ENCODE data around the gene UNC119.
"Not testable (repeated sequence)": the region's sequence is repeated elsewhere in the genome, so short reads cannot be mapped to it uniquely, and the experiment has no call there.

Gene UNC119

GRCh38 chr17:28524476-28525424, 27.7 kb downstream of the UNC119 start:
- Mint-ChIP-seq H3K9me3 (no peaks in the 10 kb centered on the region), H3K4me3 (no peak overlapping the region), H3K4me1 (peaks cover 92% of the 10 kb centered on the region), H3K27ac (peak overlapping the region; percentile 92), H3K27me3 (ENCODE audit: low read depth, poor library complexity) (peaks cover 11% of the 10 kb centered on the region), H3K36me3 (ENCODE audit: low read depth) (no peaks in the 10 kb centered on the region)
- no peak for DNase-seq
- no peak for TF ChIP-seq CTCF (IDR thresholded peaks at IDR 0.05)

- Mint-ChIP-seq H3K27me3 (ENCODE audit: low read depth, poor library complexity) (peaks cover 7% of the 10 kb centered on the region), H3K9me3 (no peaks in the 10 kb centered on the region), H3K27ac (peak overlapping the region; percentile 92), H3K4me3 (peak overlapping the region; percentile 54), H3K36me3 (ENCODE audit: low read depth) (no peaks in the 10 kb centered on the region), H3K4me1 (peaks cover 94% of the 10 kb centered on the region)
- no peak for TF ChIP-seq CTCF (IDR thresholded peaks at IDR 0.05)
- DNase-seq: no peak
Observed at GRCh38 chr17:28523876-28524275, 28.5 kb downstream of the UNC119 start.

GRCh38 chr17:28523186-28523585, 29.2 kb downstream of the UNC119 start:
- H3K9me3 Mint-ChIP-seq: no peaks in the 10 kb centered on the region
- H3K4me3 Mint-ChIP-seq: no peak overlapping the region
- DNase-seq: no peak
- no peak for TF ChIP-seq CTCF (IDR thresholded peaks at IDR 0.05)
- no peaks in the 10 kb centered on the region for H3K36me3 Mint-ChIP-seq (ENCODE audit: low read depth)
- H3K4me1 Mint-ChIP-seq: peaks cover 94% of the 10 kb centered on the region
- peaks cover 7% of the 10 kb centered on the region for H3K27me3 Mint-ChIP-seq (ENCODE audit: low read depth, poor library complexity)
- H3K27ac Mint-ChIP-seq: no peak overlapping the region

- Mint-ChIP-seq H3K4me1 (peaks cover 86% of the 10 kb centered on the region), H3K27me3 (ENCODE audit: low read depth, poor library complexity) (peaks cover 10% of the 10 kb centered on the region)
- H3K9me3 Mint-ChIP-seq; H3K27ac Mint-ChIP-seq; DNase-seq; H3K36me3 Mint-ChIP-seq (ENCODE audit: low read depth); H3K4me3 Mint-ChIP-seq: not testable (repeated sequence)
Observed at GRCh38 chr17:28522281-28522680, 30.1 kb downstream of the UNC119 start.

- DNase-seq: peak; percentile 88
- Mint-ChIP-seq H3K27me3 (ENCODE audit: low read depth, poor library complexity) (peaks cover 14% of the 10 kb centered on the region), H3K9me3 (peaks cover 4% of the 10 kb centered on the region), H3K4me1 (peaks cover 78% of the 10 kb centered on the region), H3K4me3 (no peak overlapping the region), H3K36me3 (ENCODE audit: low read depth) (no peaks in the 10 kb centered on the region), H3K27ac (no peak overlapping the region)
- no peak for TF ChIP-seq CTCF (IDR thresholded peaks at IDR 0.05)
Observed at GRCh38 chr17:28521311-28522085, 30.9 kb downstream of the UNC119 start.

- Mint-ChIP-seq H3K27me3 (ENCODE audit: low read depth, poor library complexity) (peaks cover 18% of the 10 kb centered on the region), H3K4me3 (no peak overlapping the region), H3K36me3 (ENCODE audit: low read depth) (no peaks in the 10 kb centered on the region), H3K4me1 (peaks cover 70% of the 10 kb centered on the region), H3K9me3 (peaks cover 11% of the 10 kb centered on the region), H3K27ac (no peak overlapping the region)
- no peak for TF ChIP-seq CTCF (IDR thresholded peaks at IDR 0.05)
- no peak for DNase-seq
Observed at GRCh38 chr17:28520687-28521086, 31.7 kb downstream of the UNC119 start.

Data from nephron progenitor cell (in vitro differentiated cells).